ENCODE data around the gene FNBP1L.

The FNBP1L gene

DNA sequence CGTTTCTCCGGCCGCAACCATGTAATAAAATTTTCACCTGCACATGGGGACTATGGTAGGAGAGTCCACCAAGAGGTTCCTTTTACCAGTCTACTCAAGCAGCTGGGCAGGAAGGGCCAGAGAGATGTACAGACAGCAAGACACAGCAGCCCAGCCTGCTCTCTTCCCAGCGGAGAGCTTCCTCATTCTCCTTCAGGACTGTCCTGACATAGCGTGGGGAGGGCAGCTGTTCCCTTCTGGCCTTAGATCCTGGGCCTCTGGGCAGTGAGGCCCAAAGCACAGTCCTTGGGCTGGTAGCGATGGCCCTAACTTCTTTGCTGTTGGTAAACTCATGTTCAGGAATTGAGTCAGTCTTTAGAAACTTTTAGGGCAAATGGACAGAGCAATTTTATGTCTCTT lies 144.6 kb downstream of the FNBP1L start:
- no peak for DNase-seq (ENCODE audit: low spot score)

DNA sequence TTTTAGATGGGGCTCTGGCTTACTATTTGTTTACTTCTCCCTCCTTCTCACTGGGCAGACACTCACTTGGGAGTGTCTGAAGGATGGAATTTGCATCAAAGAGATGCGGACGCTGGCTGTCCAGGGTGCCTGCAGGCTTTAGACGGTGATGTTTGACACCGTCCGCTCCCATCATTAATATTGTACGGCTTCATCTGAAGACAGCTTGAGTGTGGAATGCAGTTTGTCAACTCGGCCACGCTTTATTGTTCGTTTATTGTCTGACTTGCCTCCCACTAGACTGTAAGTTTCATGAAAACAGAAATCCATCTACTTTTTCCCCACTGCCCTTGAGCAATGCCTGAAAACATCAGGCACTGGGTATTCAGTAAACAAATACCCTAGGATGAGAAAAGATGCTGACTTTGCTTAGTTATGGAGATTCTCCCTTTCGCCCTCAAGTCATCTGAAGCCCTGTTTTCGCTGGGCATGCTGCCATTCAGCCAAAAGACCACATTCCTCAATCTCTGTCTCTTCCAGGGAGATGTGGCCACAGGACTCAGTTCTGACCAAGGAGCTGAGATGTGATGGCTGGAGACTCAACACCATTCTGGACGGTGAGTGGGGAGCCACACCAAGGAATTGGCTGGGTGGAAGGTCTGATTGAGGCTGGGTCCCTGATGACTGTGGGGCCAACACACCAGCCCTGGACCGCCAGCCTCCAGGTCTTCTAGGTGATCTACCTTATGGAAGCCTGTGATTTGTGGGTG lies 146.1 kb downstream of the FNBP1L start:
- DNase-seq (ENCODE audit: low spot score), result no peak

DNA sequence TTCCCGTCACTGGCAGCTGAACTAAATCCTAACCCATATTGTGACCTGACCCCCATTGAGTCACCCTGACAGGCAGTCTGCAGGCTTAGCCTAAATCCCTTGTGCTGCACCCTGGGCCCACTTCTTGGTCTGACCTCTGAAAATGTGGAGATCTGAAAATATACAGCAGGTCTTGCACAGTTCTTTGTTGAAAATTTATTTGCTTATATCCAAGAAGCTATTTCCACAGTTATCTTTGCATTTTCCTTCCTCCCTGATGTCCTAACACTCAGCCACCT lies 146.6 kb downstream of the FNBP1L start:
- no peak for DNase-seq (ENCODE audit: low spot score)

DNA sequence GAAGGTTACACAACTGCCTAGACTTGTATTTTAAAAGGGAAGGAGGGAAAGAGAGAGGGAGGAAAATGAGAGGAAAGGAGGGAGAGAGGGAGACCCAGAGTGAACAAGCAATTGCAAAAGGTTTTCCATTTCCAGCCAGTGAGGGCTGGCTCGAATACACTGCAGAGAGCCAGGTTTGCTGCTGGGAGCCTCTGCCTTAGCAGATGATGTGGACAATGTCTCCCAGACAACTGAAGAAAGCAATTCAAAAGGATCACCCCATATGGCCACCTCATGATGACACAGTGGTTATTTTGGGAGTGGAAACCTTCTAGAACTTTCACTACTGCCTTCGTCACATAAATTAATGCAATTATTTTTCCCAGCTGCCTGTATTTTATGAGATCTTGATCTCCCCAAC lies 147.3 kb downstream of the FNBP1L start:
- DNase-seq (ENCODE audit: low spot score), result peak; percentile 58

DNA sequence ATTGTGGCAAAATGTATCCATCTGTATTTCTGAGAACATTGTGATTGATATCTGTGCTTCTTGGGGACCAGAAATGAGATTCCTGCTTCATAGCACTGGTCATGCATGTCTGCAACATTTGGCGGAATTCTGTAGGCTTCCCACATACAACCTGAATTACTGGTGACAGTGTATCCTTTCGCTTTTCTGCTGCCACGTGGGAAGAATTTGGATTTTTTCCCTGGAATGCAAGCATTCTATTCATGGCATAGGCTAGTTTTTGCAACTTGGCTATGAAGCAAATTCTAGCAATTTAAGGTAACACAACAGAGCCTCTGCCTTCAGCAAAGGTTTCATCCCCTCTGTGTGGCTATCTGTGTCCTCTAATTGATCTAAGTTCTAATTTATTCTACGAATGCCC lies 147.8 kb downstream of the FNBP1L start:
- no peak for DNase-seq (ENCODE audit: low spot score)

DNA sequence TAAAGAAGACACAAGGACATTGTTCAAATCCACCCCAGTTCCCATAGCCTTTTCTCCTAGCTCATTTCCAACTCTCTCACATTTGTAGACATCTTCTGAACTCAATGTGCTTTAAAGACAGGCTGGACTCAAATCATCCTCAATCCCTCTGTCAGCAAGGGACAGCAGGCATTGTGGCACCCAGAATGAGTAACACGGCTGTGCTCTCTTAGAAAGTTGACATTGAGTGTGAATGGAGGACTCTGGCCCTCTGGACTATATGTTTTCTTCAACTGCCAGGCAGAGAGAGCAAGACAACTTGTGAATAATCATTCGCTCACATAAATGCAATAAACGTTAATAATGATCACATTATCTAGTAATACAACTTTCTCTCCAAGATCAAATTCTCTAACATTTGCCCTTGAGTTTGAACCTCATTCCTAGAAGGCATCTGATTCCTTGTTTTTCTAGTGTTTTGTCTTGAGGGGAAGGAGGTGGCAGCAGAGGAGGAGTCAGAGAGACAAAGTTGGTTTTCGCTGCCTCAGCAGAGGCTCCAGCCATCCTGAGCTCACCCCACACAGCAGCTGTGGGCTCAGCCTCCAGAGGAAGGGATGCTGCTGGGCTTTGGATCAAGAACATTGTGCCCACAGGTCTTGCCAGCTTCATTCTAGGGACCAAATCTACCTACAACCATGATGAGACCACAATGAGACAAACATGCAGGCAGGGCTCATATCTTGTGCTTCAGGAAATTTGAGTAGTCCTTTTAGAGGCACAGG lies 148.6 kb downstream of the FNBP1L start:
- DNase-seq (ENCODE audit: low spot score), result no peak

DNA sequence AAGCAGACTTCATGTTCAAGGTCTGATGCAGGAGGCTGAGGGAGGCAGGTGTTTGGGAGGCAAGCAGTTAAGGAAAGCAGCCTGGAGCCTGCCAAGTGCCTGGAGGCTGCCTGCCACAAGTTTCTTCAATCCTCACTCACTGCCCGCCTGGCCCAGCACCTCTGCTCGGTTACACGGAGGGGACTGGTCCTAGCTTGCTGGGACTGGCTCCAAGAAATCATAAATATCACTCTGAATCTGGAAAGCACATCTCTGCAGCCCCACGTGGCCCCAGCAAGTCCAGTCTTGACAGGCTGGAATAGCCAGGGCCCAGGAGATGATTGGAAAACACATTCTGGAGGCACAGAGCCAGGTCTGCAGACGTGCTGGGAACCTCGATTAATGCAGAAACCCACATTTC lies 149.8 kb downstream of the FNBP1L start:
- no peak for DNase-seq (ENCODE audit: low spot score)

DNA sequence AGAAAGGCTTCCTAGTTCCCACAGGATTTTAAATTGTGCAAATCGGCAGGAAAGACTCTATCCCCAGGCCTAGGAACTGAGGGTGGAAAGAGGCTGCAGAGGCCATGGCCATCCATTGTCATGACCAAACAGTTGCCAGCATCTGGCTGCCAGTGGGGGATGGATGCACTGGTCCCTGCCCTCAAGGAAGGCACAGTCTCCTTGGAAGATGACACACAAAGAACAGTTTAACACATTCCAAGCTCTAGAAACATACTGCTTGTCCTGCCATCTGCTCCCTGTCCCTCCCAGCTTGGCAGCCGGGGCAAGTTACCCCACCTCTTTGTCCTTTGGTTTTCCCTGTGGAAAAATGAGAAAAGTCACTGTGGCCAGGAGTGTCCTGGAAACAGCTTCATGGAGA lies 150.5 kb downstream of the FNBP1L start:
- DNase-seq (ENCODE audit: low spot score), result no peak

DNA sequence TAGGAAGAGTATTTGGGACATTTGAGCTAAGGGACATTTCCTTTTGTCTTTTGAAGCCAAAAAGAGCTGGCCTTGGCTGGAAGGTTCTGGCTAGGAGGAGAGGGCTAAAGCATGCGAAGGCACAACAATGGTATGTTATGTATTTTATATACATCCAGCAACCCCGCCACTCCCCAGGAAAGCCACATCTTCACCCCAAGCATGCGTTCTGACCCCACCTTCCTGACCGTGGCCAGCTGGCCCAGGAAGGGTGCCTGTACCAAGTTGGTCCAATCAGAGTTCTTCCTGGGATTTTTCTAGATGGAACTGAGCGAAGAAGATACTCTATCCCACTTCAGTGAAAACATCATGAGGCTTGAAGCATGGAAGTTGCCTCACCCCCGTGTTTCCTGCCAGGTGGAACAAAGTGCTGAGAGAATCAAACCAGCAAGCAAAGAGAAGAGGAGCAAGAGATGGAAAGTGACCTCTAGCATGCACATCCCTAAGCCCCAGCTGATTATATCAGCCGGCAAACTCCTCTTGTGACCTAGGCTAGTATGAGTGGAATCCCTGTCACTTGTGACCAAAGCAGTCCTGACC lies 151.0 kb downstream of the FNBP1L start:
- DNase-seq (ENCODE audit: low spot score), result no peak

DNA sequence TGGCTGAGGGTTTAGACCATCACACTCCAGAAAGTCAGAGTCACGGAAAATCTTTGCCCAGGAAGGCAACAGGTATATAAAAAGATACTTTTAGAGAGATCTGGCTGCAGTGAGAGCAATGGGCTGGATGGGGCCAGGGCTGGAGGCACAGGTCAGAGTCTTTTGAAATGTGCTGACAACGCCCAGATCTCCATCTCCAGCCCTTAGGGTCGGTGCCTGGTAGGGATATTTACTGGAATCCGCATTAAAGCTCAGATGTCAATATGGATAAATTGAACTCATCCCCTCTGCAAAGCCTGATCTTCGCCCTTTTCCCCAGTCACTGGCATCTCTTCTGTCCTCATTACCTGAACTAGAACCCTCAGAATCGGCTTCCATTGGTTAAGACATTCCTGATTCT lies 151.6 kb downstream of the FNBP1L start:
- no peak for DNase-seq (ENCODE audit: low spot score)

DNA sequence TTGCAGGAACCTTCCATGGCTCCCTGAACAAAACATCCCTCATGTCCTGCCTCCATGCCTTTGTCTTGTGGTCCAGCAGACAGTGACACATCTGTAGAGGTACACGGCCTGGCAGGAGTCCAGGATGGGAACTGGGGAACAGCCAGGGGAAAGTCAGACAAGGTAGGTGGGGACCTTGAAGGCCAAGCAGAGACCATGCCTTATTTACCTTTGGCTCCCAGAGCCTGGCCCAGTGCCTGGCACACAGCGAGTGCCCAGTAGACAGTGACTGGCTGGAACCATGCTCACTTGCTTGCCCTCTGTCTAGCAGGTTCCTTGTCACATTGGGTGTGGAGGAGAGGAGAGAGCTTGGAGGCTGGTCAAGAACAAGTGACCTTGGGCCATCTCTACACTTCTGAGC lies 152.7 kb downstream of the FNBP1L start:
- no peak for DNase-seq (ENCODE audit: low spot score)

DNA sequence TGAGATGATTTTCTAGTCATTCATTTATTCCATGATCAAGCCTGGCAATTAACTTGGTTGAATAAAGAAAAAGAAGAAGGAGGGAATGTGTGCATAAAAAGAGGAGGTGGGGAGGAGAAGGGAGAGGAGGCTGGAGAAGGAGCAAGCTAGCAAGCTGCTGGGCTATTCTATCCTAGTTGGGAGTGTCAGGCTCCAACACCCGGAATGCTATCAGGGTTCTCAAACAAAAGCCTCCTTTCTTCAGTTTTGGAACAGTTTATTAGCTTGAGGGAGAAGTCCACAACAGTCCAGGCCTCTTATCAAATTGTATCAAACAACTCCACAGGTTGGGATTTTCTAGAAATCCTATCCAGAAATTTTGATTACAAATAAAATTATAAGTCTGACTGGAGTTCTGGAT lies 153.8 kb downstream of the FNBP1L start:
- DNase-seq (ENCODE audit: low spot score), result no peak

DNA sequence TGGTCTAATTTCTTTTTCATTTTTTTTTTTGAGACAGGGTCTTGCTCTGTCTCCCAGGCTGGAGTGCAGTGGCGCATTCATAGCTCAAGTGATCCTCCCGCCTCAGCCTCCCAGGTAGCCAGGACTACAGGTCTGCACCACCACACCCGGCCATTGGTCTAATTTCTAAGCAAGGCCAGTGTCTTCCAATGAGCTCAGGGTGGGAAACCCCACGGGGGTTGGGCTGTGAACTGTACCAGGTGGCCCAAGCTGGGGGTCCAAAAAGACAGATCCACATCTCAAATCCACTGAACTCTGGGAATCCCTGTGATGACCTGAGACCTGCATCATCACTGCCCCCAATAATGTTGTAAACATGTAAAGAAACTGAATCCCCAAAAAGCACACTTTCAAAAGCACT lies 154.2 kb downstream of the FNBP1L start:
- no peak for DNase-seq (ENCODE audit: low spot score)

DNA sequence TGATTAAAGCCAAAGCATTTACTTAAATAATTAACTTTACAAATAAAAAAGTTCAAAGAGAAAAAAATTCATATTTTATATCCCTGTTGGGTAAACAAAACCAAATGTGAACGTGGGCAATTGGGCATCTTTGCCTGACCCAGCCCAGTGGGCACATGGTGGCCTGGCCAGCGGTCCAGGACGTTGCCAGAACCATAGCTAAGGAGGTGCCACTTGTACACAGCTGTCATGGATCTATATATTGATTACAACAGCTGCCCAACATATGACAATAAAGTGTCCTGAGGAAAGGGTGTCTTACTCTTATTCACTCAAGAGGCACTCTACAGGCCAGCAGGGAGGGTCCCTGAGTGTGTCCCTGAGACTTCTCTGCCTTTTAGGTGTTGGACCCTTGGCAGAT lies 155.2 kb downstream of the FNBP1L start:
- no peak for DNase-seq (ENCODE audit: low spot score)

DNA sequence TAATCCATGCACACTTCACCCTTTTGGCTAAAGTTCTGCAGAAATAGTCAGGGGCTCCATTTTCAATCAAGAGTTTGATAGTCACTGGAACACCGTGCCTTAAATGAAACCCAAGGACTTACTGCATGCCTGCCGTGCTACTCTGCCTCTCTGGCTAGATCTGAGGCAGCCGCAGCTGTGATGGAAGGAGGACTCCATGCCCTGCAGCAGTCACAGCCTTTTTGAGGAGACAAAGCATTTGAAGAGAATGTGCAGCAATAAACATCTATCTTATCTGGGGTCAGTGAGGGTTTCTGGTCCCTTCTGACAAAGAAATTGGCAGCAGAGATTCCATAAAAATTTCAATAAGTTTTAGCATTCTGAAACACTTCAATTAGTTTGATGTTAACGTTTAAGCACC lies 155.7 kb downstream of the FNBP1L start:
- no peak for DNase-seq (ENCODE audit: low spot score)

All from GM03348 (cell line).